HuH-7 (cell line): Measurements from ENCODE around the gene IP6K2.
A peak's percentile ranks its signal among the peaks of the same experiment; 100 is the strongest.
"Not testable (repeated sequence)": the region's sequence is repeated elsewhere in the genome, so short reads cannot be mapped to it uniquely, and the experiment has no call there.

Experiments used
- DNase-seq: peaks from one replicate; pipeline ENCODE4 v3.0.0; 2011; ENCODE audit warnings: low spot score

IP6K2 gene

GRCh38 chr3:48716982-48717746 is at the start of gene IP6K2:
IP6K2 (minus strand) TSS chr3:48717221; CDS start chr3:48695291, 21,930 bp downstream.
- DNase-seq, result peak; percentile 97

- no peak for DNase-seq
These were observed 48.4 kb upstream of the IP6K2 start for GRCh38 chr3:48765376-48765775.

GRCh38 chr3:48762816-48763215 is 45.8 kb upstream of the IP6K2 start:
- no peak for DNase-seq

GRCh38 chr3:48759991-48760540 is 43.0 kb upstream of the IP6K2 start:
- not testable (repeated sequence) for DNase-seq

GRCh38 chr3:48759531-48759930 is 42.5 kb upstream of the IP6K2 start:
- not testable (repeated sequence) for DNase-seq

GRCh38 chr3:48759071-48759470 is 42.0 kb upstream of the IP6K2 start:
- no peak for DNase-seq

- no peak for DNase-seq
These were observed 39.6 kb upstream of the IP6K2 start for GRCh38 chr3:48756640-48757039.

GRCh38 chr3:48750856-48751255 is 33.8 kb upstream of the IP6K2 start:
- no peak for DNase-seq

GRCh38 chr3:48748754-48749153 is 31.7 kb upstream of the IP6K2 start:
- DNase-seq, result no peak

- no peak for DNase-seq
These were observed 30.7 kb upstream of the IP6K2 start for GRCh38 chr3:48747706-48748105.

- no peak for DNase-seq
These were observed 30.1 kb upstream of the IP6K2 start for GRCh38 chr3:48747015-48747615.

GRCh38 chr3:48743773-48744172 is 26.8 kb upstream of the IP6K2 start:
- no peak for DNase-seq

- DNase-seq, result not testable (repeated sequence)
These were observed 24.2 kb upstream of the IP6K2 start for GRCh38 chr3:48741226-48741625.

GRCh38 chr3:48739955-48740823 is 23.2 kb upstream of the IP6K2 start:
- peak; percentile 96 for DNase-seq

GRCh38 chr3:48739617-48739954 is 22.6 kb upstream of the IP6K2 start:
- DNase-seq, result no peak

GRCh38 chr3:48738926-48739616 is 22.1 kb upstream of the IP6K2 start:
- no peak for DNase-seq

- no peak for DNase-seq
These were observed 21.1 kb upstream of the IP6K2 start for GRCh38 chr3:48738144-48738536.

GRCh38 chr3:48735075-48735767 is 18.2 kb upstream of the IP6K2 start:
- DNase-seq, result not testable (repeated sequence)

- DNase-seq, result not testable (repeated sequence)
These were observed 17.5 kb upstream of the IP6K2 start for GRCh38 chr3:48734541-48734940.

GRCh38 chr3:48733752-48734518 is 16.9 kb upstream of the IP6K2 start:
- DNase-seq, result not testable (repeated sequence)
